ENCODE data around the gene SGCG. TPM values are rescaled to one million over a fixed set of nuclear protein-coding genes. Genes with fewer than 3 reads are reported as not detected.

Gene SGCG
- total and polyA plus RNA-seq, 10 of the 15 experiments (the other 5 are each of a cell fraction or from before 2014, with no cell fraction given): not detected

GRCh38 chr13:23134542-23134941 is 46.2 kb upstream of the SGCG start (continued):
- TF ChIP-seq IKZF1 (conservative IDR thresholded peaks at IDR 0.05) (no peak), ZZZ3 (IDR thresholded peaks at IDR 0.05; ENCODE audit: control insufficient read depth, insufficient read length, low read depth) (no peak), ETV6 (conservative IDR thresholded peaks at IDR 0.05 in 1 of 2, IDR thresholded peaks at IDR 0.05 in 1 of 2; ENCODE audit: borderline replicate concordance in 1 of 2, low read depth in 1 of 2) (no peak), BACH1 (IDR thresholded peaks at IDR 0.05; ENCODE audit: borderline replicate concordance) (no peak), ZNF217 (IDR thresholded peaks at IDR 0.05) (no peak), KDM1A (IDR thresholded peaks at IDR 0.05; ENCODE audit: borderline replicate concordance) (no peak)
- TF ChIP-seq, protein P1, sequence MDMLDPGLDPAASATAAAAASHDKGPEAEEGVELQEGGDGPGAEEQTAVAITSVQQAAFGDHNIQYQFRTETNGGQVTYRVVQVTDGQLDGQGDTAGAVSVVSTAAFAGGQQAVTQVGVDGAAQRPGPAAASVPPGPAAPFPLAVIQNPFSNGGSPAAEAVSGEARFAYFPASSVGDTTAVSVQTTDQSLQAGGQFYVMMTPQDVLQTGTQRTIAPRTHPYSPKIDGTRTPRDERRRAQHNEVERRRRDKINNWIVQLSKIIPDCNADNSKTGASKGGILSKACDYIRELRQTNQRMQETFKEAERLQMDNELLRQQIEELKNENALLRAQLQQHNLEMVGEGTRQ (IDR thresholded peaks at IDR 0.05; ENCODE audit: borderline replicate concordance, low read depth, low read length): no peak
- TF ChIP-seq, protein P2, sequence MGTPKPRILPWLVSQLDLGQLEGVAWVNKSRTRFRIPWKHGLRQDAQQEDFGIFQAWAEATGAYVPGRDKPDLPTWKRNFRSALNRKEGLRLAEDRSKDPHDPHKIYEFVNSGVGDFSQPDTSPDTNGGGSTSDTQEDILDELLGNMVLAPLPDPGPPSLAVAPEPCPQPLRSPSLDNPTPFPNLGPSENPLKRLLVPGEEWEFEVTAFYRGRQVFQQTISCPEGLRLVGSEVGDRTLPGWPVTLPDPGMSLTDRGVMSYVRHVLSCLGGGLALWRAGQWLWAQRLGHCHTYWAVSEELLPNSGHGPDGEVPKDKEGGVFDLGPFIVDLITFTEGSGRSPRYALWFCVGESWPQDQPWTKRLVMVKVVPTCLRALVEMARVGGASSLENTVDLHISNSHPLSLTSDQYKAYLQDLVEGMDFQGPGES (IDR thresholded peaks at IDR 0.05): no peak

DNA sequence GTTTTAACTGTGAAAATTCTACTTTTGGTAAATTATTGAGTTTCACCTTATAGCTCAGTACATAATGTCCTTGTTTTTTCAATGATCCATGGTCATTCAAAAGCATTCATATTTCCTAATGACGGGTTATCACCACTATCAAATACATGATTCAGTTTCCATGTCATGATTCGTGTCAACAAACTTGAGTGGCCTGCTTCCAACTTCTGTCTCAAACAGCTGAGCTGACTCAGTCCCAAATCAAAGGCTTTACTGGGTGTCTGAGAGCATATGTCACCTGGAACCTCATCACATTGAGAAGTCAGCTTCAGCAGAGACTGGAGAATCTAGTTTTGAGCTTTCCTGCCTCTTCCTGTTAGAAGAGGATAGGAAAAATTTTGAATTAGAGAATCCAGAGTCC is 40.3 kb upstream of the SGCG start:
- BruUV-seq (replicated peaks): no TSS peak

More for the DNA sequence above, 40.3 kb upstream of the SGCG start:
- Histone ChIP-seq H3K27me3 (replicated peaks in 1 of 2; ENCODE audit: control insufficient read depth in 2 of 2, insufficient read depth in 2 of 2, low read length in 1 of 2) (no peaks in the 10 kb centered on the region), H3K27ac (ENCODE audit: control insufficient read depth, insufficient read depth) (no peak overlapping the region), H4K20me1 (ENCODE audit: control insufficient read depth, insufficient read depth) (no peaks in the 10 kb centered on the region), H3K79me2 (ENCODE audit: control insufficient read depth, insufficient read depth, low read length) (no peaks in the 10 kb centered on the region), H3K9me3 (replicated peaks; ENCODE audit: control insufficient read depth, insufficient read depth, low read length) (no peaks in the 10 kb centered on the region), H3K36me3 (ENCODE audit: control insufficient read depth in 2 of 2, insufficient read depth in 2 of 2, low read length in 1 of 2) (no peaks in the 10 kb centered on the region), H3K4me2 (ENCODE audit: control insufficient read depth, insufficient read depth) (no peak overlapping the region), H3K4me1 (ENCODE audit: control insufficient read depth, insufficient read depth, low read length) (no peaks in the 10 kb centered on the region), H2AFZ (ENCODE audit: control insufficient read depth, low read depth, low read length) (no peak overlapping the region), H3K4me3 (no peak overlapping the region), H3K9ac (ENCODE audit: control insufficient read depth, insufficient read depth, low read length) (no peak overlapping the region)
- RAD21 ChIA-PET (ENCODE audit: unreplicated experiment): no interaction called here
- DNase-seq (ENCODE audit: low read depth, low spot score): no peak
- WGBS (ENCODE audit: insufficient coverage, insufficient replicate concordance, low lambda C conversion rate, missing lambda C conversion rate): 41% methylated on average over 2 of the region's 2 CpGs
- CTCF ChIA-PET: no interaction called here
- in situ Hi-C loops (cut with MboI) (no loop called here), intact Hi-C loops (cut with micrococcal nuclease; ENCODE audit: unreplicated experiment) (no loop called here)
- SMC1A ChIA-PET (ENCODE audit: uncharacterized antibody, unreplicated experiment): no interaction called here
- POLR2A ChIA-PET: no interaction called here
- no peak for FAIRE-seq
- TF ChIP-seq NFYB (IDR thresholded peaks at IDR 0.05; ENCODE audit: insufficient read depth, low read depth, low read length): no peak
- TF ChIP-seq, protein P3, sequence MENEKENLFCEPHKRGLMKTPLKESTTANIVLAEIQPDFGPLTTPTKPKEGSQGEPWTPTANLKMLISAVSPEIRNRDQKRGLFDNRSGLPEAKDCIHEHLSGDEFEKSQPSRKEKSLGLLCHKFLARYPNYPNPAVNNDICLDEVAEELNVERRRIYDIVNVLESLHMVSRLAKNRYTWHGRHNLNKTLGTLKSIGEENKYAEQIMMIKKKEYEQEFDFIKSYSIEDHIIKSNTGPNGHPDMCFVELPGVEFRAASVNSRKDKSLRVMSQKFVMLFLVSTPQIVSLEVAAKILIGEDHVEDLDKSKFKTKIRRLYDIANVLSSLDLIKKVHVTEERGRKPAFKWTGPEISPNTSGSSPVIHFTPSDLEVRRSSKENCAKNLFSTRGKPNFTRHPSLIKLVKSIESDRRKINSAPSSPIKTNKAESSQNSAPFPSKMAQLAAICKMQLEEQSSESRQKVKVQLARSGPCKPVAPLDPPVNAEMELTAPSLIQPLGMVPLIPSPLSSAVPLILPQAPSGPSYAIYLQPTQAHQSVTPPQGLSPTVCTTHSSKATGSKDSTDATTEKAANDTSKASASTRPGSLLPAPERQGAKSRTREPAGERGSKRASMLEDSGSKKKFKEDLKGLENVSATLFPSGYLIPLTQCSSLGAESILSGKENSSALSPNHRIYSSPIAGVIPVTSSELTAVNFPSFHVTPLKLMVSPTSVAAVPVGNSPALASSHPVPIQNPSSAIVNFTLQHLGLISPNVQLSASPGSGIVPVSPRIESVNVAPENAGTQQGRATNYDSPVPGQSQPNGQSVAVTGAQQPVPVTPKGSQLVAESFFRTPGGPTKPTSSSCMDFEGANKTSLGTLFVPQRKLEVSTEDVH (IDR thresholded peaks at IDR 0.05; ENCODE audit: low read depth, partially characterized antibody): no peak
- TF ChIP-seq YBX1 (IDR thresholded peaks at IDR 0.05): no peak
- no peak for TF ChIP-seq BHLHE40 (IDR thresholded peaks at IDR 0.05; ENCODE audit: borderline replicate concordance in 1 of 2, low read depth in 2 of 2, low read length in 1 of 2)
- ATAC-seq: no peak

All from GM12878 (cell line).